HEK293 (cell line): Measurements from ENCODE around the gene MSI2.

ENCODE experiments used
- GLI2 ChIP-seq: fragments of 450-650 bp; formaldehyde crosslinking; IDR thresholded peaks from 2 replicates; pipeline ENCODE4; 2017; ENCODE audit warnings: missing biosample characterization, missing genetic modification characterization, low read depth, borderline replicate concordance
- ZNF174 ChIP-seq: fragments of 450-650 bp; formaldehyde crosslinking; IDR thresholded peaks from 2 replicates; pipeline ENCODE4 v1.5.0; 2017; ENCODE audit warnings: missing biosample characterization, mild to moderate bottlenecking, missing genetic modification characterization
- ZNF184 ChIP-seq: fragments of 450-650 bp; IDR thresholded peaks from 2 replicates; pipeline ENCODE4 v1.5.1; 2018; ENCODE audit warnings: missing biosample characterization, mild to moderate bottlenecking, missing genetic modification characterization
- TF ChIP-seq, protein P1 (sequence below): fragments of 450-650 bp; formaldehyde crosslinking; IDR thresholded peaks from 2 replicates; pipeline ENCODE4 v1.5.1; 2016; ENCODE audit warnings: missing biosample characterization, missing genetic modification characterization
- TF ChIP-seq, protein P2 (sequence below): fragments of 450-650 bp; formaldehyde crosslinking; IDR thresholded peaks from 2 replicates; pipeline ENCODE4 v1.5.1; 2016; ENCODE audit warnings: missing biosample characterization, missing genetic modification characterization

DNA sequence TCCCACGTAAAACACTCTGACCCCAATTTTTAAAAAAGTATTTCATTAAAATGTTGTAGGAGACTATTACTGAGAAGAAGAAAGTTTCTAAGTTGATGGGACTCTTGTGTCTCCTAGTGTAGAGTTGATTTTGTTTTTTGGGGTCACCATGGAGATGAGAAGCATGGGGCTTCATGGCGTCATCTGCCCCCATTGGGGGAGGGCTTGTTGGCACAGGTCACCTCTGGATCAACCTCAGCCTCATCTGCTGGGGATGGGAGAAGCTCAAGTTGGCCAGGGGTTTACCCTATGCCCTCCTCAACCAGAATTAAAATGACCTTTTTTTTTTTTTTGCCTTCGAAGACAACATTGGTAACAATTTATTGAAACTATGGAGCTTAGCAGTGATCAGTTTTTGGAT lies 28.3 kb downstream of the MSI2 start:
- TF ChIP-seq, protein P1, sequence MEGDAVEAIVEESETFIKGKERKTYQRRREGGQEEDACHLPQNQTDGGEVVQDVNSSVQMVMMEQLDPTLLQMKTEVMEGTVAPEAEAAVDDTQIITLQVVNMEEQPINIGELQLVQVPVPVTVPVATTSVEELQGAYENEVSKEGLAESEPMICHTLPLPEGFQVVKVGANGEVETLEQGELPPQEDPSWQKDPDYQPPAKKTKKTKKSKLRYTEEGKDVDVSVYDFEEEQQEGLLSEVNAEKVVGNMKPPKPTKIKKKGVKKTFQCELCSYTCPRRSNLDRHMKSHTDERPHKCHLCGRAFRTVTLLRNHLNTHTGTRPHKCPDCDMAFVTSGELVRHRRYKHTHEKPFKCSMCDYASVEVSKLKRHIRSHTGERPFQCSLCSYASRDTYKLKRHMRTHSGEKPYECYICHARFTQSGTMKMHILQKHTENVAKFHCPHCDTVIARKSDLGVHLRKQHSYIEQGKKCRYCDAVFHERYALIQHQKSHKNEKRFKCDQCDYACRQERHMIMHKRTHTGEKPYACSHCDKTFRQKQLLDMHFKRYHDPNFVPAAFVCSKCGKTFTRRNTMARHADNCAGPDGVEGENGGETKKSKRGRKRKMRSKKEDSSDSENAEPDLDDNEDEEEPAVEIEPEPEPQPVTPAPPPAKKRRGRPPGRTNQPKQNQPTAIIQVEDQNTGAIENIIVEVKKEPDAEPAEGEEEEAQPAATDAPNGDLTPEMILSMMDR: no peak
- no peak for TF ChIP-seq GLI2 (tag by site-specific recombination)
- TF ChIP-seq, protein P2, sequence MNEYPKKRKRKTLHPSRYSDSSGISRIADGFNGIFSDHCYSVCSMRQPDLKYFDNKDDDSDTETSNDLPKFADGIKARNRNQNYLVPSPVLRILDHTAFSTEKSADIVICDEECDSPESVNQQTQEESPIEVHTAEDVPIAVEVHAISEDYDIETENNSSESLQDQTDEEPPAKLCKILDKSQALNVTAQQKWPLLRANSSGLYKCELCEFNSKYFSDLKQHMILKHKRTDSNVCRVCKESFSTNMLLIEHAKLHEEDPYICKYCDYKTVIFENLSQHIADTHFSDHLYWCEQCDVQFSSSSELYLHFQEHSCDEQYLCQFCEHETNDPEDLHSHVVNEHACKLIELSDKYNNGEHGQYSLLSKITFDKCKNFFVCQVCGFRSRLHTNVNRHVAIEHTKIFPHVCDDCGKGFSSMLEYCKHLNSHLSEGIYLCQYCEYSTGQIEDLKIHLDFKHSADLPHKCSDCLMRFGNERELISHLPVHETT (tag by site-specific recombination): no peak
- TF ChIP-seq ZNF174 (tag by site-specific recombination): no peak
- no peak for TF ChIP-seq ZNF184 (tag by site-specific recombination)
